Measurements from ENCODE around the gene PRPH2. TPM values are rescaled to one million over a fixed set of nuclear protein-coding genes. Genes with fewer than 3 reads are reported as not detected.
"Not testable (repeated sequence)": the region's sequence is repeated elsewhere in the genome, so short reads cannot be mapped to it uniquely, and the experiment has no call there.

PRPH2 gene
- total and polyA plus RNA-seq, 2 experiments from 2014 or later, result not detected

GRCh38 chr6:42689371-42689770, 33.0 kb downstream of the PRPH2 start:
- Histone ChIP-seq H3K36me3 (replicated peaks; ENCODE audit: insufficient read depth, low read depth) (peaks cover 6% of the 10 kb centered on the region), H3K27me3 (no peaks in the 10 kb centered on the region), H4K20me1 (ENCODE audit: insufficient read depth, poor library complexity, severe bottlenecking) (no peaks in the 10 kb centered on the region), H3K79me2 (no peaks in the 10 kb centered on the region), H2AFZ (no peak overlapping the region), H3K9me3 (ENCODE audit: low read depth) (no peaks in the 10 kb centered on the region), H3K4me1 (ENCODE audit: insufficient read depth) (no peaks in the 10 kb centered on the region), H3K27ac (no peak overlapping the region), H3K4me3 (no peak overlapping the region), H3K4me2 (no peak overlapping the region), H3K9me2 (replicated peaks; ENCODE audit: insufficient read depth) (no peaks in the 10 kb centered on the region)
- DNase-seq (ENCODE audit: low spot score), result no peak
- no peak for TF ChIP-seq EZH2phosphoT487 (IDR thresholded peaks at IDR 0.05; ENCODE audit: low read depth, severe bottlenecking, unreplicated experiment)
- no peak for TF ChIP-seq EZH2 (IDR thresholded peaks at IDR 0.05; ENCODE audit: borderline replicate concordance)
- no peak for TF ChIP-seq CTCF (IDR thresholded peaks at IDR 0.05; ENCODE audit: poor library complexity)
- 96% methylated on average over 7 of the region's 7 CpGs for WGBS (ENCODE audit: low lambda C conversion rate, missing lambda C conversion rate)

- Histone ChIP-seq H3K4me3 (no peak overlapping the region), H3K27ac (no peak overlapping the region), H4K20me1 (ENCODE audit: insufficient read depth, poor library complexity, severe bottlenecking) (no peaks in the 10 kb centered on the region), H3K27me3 (no peaks in the 10 kb centered on the region), H3K9me3 (ENCODE audit: low read depth) (no peaks in the 10 kb centered on the region), H3K4me2 (no peak overlapping the region), H3K9me2 (replicated peaks; ENCODE audit: insufficient read depth) (no peaks in the 10 kb centered on the region), H3K36me3 (replicated peaks; ENCODE audit: insufficient read depth, low read depth) (peaks cover 6% of the 10 kb centered on the region), H2AFZ (no peak overlapping the region), H3K4me1 (ENCODE audit: insufficient read depth) (no peaks in the 10 kb centered on the region), H3K79me2 (no peaks in the 10 kb centered on the region)
- no peak for DNase-seq (ENCODE audit: low spot score)
- no peak for TF ChIP-seq CTCF (IDR thresholded peaks at IDR 0.05; ENCODE audit: poor library complexity)
- no peak for TF ChIP-seq EZH2phosphoT487 (IDR thresholded peaks at IDR 0.05; ENCODE audit: low read depth, severe bottlenecking, unreplicated experiment)
- TF ChIP-seq EZH2 (IDR thresholded peaks at IDR 0.05; ENCODE audit: borderline replicate concordance), result no peak
- 95% methylated on average over 3 of the region's 3 CpGs for WGBS (ENCODE audit: low lambda C conversion rate, missing lambda C conversion rate)
These were observed 34.1 kb downstream of the PRPH2 start for GRCh38 chr6:42688281-42688680.

- no peak overlapping the region for H3K4me2 ChIP-seq
- no peaks in the 10 kb centered on the region for H3K9me3 ChIP-seq (ENCODE audit: low read depth)
- H3K27ac ChIP-seq, result no peak overlapping the region
- peaks cover 4% of the 10 kb centered on the region for H3K36me3 ChIP-seq (replicated peaks; ENCODE audit: insufficient read depth, low read depth)
- no peaks in the 10 kb centered on the region for H3K27me3 ChIP-seq
- no peaks in the 10 kb centered on the region for H4K20me1 ChIP-seq (ENCODE audit: insufficient read depth, poor library complexity, severe bottlenecking)
- H3K79me2 ChIP-seq, result no peaks in the 10 kb centered on the region
- no peak for TF ChIP-seq CTCF (IDR thresholded peaks at IDR 0.05; ENCODE audit: poor library complexity)
- no peak for TF ChIP-seq EZH2 (IDR thresholded peaks at IDR 0.05; ENCODE audit: borderline replicate concordance)
- TF ChIP-seq EZH2phosphoT487 (IDR thresholded peaks at IDR 0.05; ENCODE audit: low read depth, severe bottlenecking, unreplicated experiment), result no peak
- no peak overlapping the region for H3K4me3 ChIP-seq
- no peaks in the 10 kb centered on the region for H3K4me1 ChIP-seq (ENCODE audit: insufficient read depth)
- H3K9me2 ChIP-seq (replicated peaks; ENCODE audit: insufficient read depth), result no peaks in the 10 kb centered on the region
- no peak overlapping the region for H2AFZ ChIP-seq
- DNase-seq (ENCODE audit: low spot score), result no peak
- 98% methylated on average over 5 of the region's 5 CpGs for WGBS (ENCODE audit: low lambda C conversion rate, missing lambda C conversion rate)
These were observed 43.0 kb downstream of the PRPH2 start for GRCh38 chr6:42679358-42679757.

GRCh38 chr6:42674780-42675179, 47.6 kb downstream of the PRPH2 start:
- Histone ChIP-seq H3K27ac (no peak overlapping the region), H4K20me1 (ENCODE audit: insufficient read depth, poor library complexity, severe bottlenecking) (no peaks in the 10 kb centered on the region), H3K4me2 (no peak overlapping the region), H3K36me3 (replicated peaks; ENCODE audit: insufficient read depth, low read depth) (no peaks in the 10 kb centered on the region), H3K9me2 (replicated peaks; ENCODE audit: insufficient read depth) (no peaks in the 10 kb centered on the region), H3K4me1 (ENCODE audit: insufficient read depth) (no peaks in the 10 kb centered on the region), H2AFZ (no peak overlapping the region), H3K4me3 (no peak overlapping the region), H3K27me3 (no peaks in the 10 kb centered on the region), H3K9me3 (ENCODE audit: low read depth) (no peaks in the 10 kb centered on the region), H3K79me2 (no peaks in the 10 kb centered on the region)
- no peak for DNase-seq (ENCODE audit: low spot score)
- 96% methylated on average over 3 of the region's 3 CpGs for WGBS (ENCODE audit: low lambda C conversion rate, missing lambda C conversion rate)
- TF ChIP-seq EZH2 (IDR thresholded peaks at IDR 0.05; ENCODE audit: borderline replicate concordance) (no peak), CTCF (IDR thresholded peaks at IDR 0.05; ENCODE audit: poor library complexity) (no peak), EZH2phosphoT487 (IDR thresholded peaks at IDR 0.05; ENCODE audit: low read depth, severe bottlenecking, unreplicated experiment) (no peak)

GRCh38 chr6:42674368-42674767, 48.0 kb downstream of the PRPH2 start:
- not testable (repeated sequence) for H3K79me2 ChIP-seq; H2AFZ ChIP-seq; H3K4me3 ChIP-seq; H3K4me2 ChIP-seq; H3K4me1 ChIP-seq (ENCODE audit: insufficient read depth); H3K27ac ChIP-seq; H3K27me3 ChIP-seq; H4K20me1 ChIP-seq (ENCODE audit: insufficient read depth, poor library complexity, severe bottlenecking); DNase-seq (ENCODE audit: low spot score); H3K9me2 ChIP-seq (replicated peaks; ENCODE audit: insufficient read depth); H3K36me3 ChIP-seq (replicated peaks; ENCODE audit: insufficient read depth, low read depth); H3K9me3 ChIP-seq (ENCODE audit: low read depth)
- WGBS (ENCODE audit: low lambda C conversion rate, missing lambda C conversion rate), result 68% methylated on average over 6 of the region's 6 CpGs
